Measurements from ENCODE around the gene HK2.
"Not testable (repeated sequence)": the region's sequence is repeated elsewhere in the genome, so short reads cannot be mapped to it uniquely, and the experiment has no call there.

HK2 gene

DNA sequence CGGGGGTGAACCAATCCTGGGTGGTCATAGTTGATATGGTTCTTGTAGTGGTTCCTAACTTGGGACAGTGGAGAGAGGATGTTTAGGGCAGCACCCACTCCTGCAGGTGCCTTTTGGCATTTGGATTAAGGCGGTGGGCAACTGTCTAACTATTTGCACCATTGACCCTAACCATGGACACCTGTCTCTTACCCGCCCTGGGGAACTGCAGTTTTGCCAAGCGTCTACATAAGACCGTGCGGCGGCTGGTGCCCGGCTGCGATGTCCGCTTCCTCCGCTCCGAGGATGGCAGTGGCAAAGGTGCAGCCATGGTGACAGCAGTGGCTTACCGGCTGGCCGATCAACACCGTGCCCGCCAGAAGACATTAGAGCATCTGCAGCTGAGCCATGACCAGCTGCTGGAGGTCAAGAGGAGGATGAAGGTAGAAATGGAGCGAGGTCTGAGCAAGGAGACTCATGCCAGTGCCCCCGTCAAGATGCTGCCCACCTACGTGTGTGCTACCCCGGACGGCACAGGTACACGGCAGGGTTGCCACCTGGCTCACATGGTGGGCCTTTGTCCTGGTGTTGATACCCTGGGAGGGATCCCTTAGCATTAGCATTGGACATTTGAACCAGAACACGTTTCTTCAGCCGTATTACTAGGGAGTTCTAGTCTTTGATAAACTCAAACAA lies 46.3 kb downstream of the HK2 start:
- DNase-seq, result no peak

DNA sequence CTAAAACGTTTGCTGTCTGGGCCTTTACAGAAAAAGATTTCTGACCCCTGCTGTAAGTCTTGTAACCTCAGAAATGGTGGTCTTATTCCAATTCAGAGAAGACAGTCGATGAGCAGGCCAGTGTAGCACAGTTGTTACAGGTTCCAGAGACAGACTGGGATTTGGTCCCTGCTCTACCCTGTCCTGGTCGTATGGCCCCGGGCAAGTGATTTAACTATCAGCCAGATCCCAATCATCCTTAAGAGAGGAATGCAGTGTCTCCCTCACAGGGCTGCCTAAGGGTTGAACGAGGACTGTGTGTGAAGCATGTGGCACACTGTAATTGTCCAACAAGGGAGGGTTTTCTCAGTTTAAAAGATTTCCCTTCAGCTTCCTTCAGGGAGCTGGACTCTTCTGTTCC lies 47.2 kb downstream of the HK2 start:
- no peak for DNase-seq

DNA sequence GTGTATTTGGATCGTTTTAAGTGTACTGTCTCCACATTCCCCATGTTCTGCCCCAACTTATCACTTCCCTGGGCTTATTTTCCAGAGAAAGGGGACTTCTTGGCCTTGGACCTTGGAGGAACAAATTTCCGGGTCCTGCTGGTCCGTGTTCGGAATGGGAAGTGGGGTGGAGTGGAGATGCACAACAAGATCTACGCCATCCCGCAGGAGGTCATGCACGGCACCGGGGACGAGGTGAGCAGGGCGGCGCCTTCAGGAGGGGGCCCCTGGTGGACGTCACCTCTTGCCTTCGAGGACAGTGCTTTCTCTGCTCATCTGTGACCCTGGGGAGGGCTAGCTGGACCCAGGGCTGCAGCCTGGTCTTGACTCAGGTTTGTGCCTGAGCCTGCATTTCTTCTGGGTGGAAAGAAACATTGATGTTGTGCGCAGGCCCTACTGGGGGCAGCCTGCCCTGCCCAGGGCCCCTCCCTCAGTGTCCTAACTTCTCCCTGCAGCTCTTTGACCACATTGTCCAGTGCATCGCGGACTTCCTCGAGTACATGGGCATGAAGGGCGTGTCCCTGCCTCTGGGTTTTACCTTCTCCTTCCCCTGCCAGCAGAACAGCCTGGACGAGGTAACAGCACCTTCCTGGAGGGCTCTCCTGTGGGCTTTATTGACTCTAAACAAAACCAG lies 47.8 kb downstream of the HK2 start:
- no peak for DNase-seq

DNA sequence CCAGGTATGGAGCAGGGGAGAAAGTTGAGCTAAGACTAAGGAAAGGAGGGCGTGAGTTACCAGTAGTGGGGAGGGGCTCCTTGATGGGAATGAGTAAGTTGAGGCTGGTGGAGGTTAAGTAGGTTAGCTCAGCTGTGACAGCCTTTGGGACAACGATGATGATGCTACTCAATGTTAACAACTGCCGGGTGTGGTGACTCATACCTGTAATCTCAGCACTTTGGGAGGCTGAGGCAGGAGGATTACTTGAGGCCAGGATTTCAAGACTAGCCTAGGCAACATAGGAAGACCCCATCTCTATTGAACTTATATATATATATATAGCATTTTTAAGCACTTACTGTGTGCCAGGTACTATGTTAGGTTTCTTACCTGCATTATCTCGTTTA lies 48.4 kb downstream of the HK2 start:
- no peak for DNase-seq

DNA sequence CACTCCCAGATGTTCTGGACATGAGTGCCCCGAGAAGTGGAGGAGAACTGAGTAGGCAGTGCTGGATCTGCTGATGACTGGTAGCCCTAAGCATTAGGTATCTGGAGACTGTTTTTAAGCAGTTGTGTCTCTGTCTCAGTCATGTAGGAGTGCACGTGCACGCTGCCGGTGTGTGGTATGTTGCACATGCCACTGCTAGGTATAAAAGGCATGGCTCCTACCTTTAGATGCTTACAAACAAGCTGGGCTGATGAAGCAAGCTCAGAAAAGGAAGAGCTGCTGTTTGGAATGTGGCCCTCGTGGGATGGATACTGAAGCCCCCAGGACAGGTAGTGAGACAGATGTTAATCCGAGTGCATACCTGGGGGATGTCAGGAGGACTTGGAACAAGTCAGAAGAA lies 49.1 kb downstream of the HK2 start:
- DNase-seq, result no peak

DNA sequence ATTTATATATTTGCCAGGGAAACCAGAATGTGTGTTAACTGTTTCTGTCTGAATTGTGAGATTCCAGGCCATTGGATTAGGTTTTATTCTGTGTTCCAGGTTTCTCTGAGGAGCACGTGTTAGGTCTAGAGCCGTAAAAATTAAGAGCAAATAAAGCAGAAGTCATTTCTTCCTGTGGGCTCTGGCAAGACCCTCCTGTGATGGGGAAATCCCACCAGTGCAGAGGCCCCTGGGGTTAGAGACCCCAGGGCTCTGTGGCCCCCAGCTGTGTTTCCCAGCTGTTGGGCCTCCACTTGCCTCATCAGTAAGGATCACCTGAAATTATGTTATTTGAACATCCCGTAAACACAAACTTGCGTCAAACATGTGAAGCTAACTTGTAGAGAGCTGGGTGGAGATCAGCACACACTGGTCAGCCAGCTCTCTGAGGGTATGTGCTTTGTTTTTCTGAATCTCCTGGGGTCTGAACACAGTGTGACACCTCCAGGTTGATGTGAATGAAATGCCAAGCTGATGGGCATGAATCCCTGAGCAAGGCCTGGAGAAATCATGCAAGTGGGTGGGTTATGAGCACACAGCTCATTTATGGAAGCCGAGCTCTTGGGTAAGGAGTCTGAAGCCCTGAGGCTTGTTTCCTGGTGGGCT lies 50.3 kb downstream of the HK2 start:
- DNase-seq, result no peak

DNA sequence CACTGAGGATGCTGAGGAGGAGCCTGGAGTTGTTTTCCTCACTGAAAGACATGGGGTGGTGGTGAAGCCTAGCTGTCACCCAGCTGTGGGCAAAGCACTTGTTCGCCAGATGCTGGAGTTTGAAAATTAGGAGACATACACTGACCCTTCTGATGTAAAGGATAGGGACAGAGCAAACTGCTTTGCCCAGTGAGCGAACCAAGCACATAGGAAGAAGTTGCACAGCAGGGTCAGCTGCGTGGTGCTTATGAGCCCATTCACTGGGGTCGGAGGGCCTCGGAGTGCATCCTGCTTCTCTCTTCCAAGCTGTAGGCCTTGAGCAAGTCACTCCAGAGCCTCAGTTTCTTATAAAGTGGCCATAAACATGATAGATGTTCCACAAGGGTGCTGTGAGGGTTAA lies 50.9 kb downstream of the HK2 start:
- DNase-seq, result no peak

DNA sequence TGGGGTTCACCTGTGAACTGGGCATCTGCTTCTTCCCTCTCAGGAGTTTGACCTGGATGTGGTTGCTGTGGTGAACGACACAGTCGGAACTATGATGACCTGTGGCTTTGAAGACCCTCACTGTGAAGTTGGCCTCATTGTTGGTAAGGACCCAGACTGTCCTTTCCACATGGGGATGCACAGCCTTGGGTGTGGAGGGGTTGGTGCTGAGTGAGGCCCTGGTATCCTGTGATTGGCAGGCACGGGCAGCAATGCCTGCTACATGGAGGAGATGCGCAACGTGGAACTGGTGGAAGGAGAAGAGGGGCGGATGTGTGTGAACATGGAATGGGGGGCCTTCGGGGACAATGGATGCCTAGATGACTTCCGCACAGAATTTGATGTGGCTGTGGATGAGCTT lies 52.3 kb downstream of the HK2 start:
- DNase-seq, result no peak

DNA sequence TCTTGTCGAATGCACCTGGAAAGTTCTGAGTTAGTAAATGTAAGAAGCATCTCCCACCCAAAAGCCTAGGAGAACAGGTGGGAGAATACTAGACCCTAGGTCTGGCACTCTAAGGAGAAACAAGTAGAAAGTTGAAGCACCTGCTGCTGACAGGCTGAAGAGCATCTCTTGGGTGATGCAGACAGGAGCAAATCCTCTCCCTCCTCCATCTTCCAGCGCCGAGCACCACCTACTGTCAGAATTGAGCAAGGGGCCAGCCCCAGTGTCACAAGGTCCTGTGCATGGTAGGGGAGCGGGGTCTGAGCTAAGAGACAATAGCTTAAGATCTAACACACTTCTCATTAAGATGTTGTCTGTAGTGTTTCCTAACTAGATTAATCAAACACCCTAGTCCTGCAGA lies 52.9 kb downstream of the HK2 start:
- DNase-seq, result no peak

DNA sequence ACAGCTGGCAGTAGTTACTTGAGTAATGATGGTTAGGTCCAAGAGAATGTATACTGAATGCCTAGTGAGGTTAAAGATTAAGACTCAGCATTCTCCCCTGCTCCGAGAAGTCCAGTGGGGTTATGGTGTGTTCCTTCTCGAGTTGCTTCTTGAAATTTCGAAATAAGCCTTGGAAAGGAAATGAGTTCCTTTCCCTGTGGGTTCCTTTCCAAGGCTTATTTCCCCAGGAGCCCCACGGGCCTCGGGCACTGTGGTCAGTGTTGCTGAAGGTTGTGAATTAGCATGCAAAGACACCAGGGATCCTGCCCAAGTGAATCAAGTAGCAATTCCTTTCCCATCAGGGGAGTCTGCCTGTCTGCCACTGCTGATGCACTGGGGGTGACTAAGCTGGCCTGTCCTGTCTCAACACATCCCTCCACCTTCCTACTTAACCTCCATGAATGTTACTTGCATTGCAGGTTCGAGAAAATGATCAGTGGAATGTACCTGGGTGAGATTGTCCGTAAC lies 53.6 kb downstream of the HK2 start:
- no peak for DNase-seq

DNA sequence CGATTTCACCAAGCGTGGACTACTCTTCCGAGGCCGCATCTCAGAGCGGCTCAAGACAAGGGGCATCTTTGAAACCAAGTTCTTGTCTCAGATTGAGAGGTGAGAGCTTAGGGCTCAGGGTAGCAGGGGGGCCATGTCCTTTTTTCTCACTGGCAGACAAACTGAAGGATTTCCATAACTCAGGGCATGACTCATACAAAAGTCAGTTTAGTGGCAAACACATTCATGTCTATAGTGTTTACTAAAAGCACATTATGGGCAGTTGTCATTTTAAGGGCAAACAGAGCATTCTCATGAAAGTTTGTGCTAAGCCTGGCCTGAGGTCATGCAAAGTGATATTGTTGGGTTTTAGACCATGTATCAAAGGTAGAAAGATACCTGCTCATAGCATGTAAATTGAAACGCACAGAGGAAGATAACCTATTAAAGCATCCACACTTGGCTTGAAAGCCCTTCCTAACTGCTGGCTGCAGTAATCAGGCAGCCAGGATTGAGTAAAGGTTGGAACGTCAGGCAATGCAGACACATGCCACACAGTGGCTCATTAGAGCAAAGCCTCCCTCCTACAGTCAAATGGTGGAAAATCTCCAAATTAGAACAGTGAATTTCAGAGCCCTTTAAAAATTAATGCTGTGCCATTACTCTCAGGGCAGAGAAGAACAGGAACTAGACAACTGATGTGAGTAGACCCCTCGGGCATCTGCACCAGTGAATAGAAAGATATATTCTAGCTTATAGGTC lies 54.2 kb downstream of the HK2 start:
- DNase-seq, result no peak

DNA sequence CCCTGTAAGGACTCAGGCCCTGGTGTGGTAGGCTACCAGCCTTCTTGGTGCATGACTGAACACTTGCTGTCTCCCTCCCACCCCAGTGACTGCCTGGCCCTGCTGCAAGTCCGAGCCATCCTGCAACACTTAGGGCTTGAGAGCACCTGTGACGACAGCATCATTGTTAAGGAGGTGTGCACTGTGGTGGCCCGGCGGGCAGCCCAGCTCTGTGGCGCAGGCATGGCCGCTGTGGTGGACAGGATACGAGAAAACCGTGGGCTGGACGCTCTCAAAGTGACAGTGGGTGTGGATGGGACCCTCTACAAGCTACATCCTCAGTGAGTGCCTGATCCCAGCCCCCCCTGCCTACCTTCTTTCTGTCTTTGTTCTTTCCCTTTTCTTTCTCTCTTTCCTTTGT lies 55.2 kb downstream of the HK2 start:
- DNase-seq, result no peak

DNA sequence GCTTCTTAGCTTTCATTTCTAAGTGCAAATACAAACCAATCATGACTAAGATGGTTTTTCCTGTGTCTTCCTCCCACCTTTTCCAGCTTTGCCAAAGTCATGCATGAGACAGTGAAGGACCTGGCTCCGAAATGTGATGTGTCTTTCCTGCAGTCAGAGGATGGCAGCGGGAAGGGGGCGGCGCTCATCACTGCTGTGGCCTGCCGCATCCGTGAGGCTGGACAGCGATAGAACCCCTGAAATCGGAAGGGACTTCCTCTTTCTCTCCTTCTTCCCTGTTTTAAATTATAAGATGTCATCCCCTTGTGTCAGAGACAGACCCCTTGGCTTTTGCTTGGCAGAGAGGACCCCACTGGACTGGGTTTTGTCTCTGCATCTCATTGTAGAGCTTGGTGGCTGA lies 56.8 kb downstream of the HK2 start:
- no peak for DNase-seq

DNA sequence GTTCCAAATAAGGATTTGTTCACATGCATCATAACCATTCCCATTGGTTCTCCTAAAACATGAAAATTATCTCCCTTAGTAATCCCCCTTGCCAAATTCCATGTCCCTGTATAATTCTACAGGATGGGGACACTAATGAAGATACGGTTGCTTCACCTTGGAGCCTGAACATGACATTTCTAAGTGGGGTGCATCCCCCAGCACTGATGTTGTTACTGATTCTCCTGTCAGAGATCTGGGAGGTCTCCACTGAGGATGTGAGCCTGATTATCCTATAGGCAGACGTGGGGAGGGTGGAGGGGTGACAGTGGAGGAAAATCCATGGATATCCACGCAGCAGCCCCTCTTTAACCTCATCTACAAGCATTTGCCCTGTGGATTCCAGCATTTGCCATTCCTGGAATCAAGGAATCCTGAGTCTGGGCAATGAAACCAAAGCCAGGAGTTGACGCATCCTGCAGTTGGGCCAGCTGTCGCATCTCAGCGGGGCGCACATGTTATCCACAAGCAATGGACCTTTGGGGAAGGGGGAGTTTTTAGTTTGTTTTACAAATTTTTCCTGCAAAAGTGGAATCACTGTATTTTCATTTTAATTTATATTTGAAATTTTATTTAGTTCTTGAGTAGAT lies 57.3 kb downstream of the HK2 start:
- DNase-seq, result peak in 1 of 2 experiments; percentile 9

DNA sequence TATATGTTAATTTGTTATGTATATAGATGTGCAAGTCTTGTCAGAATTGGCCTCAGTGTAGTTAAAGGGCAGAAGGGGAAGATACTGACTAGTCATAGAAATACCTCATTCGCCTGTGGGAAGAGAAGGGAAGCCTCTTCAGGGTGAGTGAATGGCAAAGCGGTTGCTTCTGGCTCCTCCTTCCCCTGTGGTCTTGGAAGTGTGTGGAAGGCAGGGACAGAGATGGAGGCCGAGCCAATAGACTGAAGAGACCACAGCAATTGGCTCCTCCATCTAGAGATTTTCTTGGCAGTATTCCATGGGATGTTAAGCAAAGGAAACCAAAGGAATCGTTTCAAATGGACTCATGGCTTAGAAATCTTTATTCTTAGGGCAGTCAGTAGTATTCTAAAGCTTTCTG lies 57.9 kb downstream of the HK2 start:
- DNase-seq, result not testable (repeated sequence)

DNA sequence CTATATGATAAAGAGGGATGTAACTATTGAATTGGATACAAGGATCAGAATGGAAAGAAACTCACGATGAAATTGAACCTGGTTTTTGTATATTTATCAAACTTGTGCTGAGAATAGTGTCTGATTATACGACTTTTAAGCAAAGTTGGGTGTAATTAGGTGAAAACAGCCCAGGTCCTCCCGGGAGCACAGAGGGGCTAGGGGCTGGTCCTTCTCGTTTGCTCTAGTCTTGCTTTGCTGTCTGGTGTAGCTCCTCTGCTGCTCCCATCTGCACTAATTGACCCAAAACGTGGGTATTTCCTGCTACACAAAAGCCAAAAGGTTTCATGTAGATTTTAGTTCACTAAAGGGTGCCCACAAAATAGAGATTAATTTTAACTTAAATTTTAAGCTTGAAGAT lies 58.7 kb downstream of the HK2 start:
- DNase-seq, result no peak

DNA sequence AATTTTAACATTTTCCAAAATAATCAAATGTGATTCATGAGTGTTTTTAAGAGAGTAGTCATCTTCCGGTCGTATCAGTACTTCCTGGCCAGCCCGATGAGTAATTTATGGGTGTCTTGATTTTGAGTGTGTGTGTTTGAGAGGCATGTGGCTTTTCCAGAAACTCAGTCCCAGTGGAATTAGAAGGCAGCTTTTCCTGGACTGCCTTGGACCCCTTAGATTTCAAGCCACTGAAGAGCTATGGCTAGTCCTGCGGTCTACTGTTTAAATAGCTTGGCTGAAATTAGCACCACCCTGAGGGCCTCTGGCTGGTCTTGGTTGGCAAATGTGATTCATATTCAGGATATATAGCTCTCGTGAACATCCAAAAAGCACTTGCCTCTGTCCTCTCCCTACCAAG lies 59.4 kb downstream of the HK2 start:
- DNase-seq, result no peak

DNA sequence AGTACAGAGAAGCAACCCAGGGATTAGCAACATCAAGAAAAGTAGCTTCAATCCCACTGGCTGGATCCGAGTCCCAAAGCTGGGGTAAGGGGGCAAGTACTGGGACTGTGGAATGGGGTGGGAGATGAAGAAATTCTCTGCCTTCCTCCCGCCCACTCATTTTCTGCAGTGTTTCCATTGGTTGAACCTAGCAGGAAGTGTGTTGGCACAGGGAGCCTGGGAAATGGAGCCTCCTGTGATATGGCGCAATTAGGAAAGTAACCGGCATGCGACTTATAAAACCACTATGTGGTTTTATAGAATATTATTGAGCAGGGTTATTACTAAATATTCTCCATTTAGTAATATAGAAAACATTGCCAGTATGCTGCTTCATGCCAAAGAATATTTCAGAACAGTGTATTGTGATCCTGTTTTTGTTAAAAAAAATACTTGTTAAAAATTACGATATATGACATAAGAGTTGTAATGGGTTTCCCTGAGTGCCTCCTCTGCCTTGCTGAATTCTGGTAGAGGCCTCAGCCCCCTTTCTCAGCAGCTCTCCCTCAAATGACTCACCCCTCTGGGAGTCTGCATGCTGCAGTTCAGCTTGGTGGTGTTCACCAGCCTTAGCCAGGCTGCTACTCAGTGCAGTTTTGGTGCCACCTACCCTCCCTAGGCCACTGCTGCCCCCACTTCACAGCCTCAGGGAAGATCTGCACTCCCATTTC lies 60.5 kb downstream of the HK2 start:
- no peak for DNase-seq

DNA sequence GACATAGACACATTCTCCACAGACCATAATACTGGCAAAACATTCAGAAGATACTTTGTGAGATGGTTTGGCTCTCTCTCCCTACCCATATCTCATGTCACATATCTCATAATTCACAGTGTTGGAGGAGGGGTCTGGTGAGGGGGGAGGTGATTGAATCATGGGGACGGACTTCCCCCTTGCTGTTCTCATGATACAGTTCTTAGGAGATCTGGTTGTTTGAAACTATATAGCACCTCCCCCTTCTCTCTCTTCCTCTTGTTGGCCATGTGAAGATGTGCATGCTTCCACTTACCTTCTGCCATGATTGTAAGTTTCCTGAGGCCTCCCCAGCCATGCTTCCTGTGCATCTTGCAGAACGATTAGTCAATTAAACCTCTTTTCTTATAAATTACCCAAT lies 61.1 kb downstream of the HK2 start:
- no peak for DNase-seq

DNA sequence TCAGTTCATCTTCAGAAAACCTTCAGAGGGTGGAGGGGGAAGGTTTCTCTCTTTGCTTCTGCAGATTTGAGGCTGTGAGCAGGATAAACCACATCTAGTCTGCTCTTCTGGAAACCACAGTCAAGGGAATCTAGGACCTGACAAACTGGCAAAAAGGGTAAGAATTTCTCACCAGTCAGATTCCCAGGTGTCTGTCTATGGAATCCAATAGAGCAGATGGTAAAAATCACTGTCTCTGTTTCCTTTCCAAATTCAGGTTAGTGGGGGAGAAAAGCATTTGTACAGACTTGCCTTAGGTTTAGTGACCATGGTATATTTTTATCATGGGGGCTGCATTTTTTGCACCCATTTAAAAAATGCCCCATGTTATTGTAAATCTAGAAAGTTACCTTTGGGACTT lies 62.3 kb downstream of the HK2 start:
- no peak for DNase-seq

DNA sequence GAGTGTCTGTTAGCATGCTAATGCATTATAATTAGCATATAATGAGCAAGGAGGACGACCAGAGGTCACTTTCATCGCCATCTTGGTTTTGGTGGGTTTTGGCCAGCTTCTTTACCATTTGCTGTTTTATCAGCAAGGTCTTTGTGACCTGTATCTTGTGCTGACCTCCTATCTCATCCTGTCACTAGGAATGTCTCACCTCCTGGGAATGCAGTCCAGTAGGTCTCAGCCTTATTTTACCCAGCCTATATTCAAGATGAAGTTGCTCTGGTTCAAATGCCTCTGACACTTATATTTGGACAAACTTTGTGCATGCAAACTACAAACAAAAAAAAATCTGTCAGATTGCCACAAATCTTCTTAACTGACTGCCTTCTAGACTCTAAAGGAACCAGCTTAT lies 66.3 kb downstream of the HK2 start:
- DNase-seq, result not testable (repeated sequence)

DNA sequence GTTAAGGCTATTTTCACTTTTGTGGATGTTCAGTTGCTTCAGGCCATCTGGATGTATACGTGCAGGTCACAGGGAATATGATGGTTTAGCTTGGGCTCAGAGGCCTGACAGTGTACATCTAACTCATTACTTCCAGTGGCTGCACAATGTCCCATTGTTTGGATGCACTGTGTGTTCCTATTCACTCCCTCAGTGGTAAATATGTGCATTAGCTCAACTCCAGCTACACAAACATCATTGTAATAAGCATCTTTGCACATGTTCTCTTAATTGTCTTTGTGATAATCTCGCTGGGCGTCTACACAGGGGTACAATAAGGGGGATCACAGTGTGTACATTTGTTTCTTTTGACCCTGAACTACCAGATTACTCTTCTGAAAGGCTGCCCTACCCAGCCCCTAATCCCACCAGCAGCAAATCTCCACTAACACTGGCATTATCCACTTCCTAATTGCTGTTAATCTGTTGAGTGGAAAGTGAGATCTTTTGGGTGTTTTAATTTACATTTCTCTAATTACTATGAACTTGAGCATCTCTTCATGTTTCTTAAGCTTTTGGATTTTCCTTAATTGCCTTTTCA lies 68.4 kb downstream of the HK2 start:
- DNase-seq, result no peak

Measured in NCI-H446 (cell line).